GM18502 (cell line): ENCODE results near the gene IDH2.

Experiments
- ATAC-seq: cut with Tn5 transposase; IDR thresholded peaks from one replicate; pipeline ENCODE4 v1.9.1; 2021; ENCODE audit warnings: mild to moderate bottlenecking; ENCODE audit not compliant: unreplicated experiment, poor library complexity

The IDH2 gene

DNA sequence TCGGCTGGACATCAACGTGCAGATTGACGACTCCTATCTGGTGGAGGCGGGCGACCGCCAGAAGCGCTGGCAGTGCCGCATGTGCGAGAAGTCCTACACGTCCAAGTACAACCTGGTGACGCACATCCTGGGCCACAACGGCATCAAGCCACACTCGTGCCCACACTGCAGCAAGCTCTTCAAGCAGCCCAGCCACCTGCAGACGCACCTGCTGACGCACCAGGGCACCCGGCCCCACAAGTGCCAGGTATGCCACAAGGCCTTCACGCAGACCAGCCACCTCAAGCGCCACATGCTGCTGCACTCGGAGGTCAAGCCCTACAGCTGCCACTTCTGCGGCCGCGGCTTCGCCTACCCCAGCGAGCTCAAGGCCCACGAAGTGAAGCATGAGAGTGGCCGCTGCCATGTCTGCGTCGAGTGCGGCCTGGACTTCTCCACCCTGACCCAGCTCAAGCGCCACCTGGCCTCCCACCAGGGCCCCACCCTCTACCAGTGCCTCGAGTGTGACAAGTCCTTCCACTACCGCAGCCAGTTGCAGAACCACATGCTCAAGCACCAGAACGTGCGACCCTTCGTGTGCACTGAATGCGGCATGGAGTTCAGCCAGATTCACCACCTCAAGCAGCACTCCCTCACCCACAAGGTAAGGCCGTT is 34.2 kb downstream of the IDH2 start:
- no peak for ATAC-seq

DNA sequence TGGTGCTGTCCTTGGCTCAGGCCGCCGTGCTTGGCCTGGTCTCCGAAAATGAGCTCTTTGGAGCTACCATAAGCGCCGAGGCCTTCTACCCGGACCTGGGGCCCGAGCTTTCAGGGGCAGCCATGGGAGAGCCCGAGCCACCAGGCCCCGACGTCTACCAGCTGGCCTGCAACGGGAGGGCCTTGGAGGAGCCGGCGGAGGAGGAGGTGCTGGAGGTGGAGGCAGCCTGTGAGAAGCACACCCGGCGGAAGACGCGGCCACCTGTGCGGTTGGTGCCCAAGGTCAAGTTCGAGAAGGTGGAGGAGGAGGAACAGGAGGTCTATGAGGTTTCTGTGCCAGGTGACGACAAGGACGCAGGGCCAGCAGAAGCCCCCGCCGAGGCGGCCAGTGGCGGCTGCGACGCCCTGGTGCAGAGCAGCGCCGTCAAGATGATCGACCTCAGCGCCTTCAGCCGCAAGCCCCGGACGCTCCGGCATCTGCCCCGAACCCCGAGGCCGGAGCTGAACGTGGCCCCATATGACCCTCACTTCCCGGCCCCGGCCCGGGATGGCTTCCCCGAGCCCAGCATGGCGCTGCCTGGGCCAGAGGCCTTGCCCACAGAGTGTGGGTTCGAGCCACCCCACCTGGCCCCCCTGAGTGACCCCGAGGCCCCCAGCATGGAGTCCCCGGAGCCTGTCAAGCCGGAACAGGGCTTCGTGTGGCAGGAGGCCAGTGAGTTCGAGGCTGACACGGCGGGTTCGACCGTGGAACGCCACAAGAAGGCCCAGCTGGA is 34.9 kb downstream of the IDH2 start:
- no peak for ATAC-seq

DNA sequence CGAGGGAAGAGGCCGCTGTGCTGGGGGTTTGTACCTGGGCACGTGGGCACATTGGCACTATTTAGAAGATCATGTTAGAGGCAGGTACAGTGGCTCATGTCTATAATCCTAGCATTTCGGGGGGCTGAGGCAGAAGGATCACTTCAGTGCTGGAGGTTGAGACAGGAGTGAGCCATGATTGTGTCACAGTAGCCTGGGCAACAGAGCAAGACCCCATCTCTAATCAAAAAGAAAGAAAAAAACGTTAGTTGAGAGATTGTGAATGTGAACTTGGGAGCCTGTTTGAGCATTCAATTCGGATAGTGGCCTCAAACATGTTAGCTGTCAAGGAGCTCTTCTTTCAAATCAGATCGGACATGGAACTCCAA is 36.6 kb downstream of the IDH2 start:
- ATAC-seq: no peak

DNA sequence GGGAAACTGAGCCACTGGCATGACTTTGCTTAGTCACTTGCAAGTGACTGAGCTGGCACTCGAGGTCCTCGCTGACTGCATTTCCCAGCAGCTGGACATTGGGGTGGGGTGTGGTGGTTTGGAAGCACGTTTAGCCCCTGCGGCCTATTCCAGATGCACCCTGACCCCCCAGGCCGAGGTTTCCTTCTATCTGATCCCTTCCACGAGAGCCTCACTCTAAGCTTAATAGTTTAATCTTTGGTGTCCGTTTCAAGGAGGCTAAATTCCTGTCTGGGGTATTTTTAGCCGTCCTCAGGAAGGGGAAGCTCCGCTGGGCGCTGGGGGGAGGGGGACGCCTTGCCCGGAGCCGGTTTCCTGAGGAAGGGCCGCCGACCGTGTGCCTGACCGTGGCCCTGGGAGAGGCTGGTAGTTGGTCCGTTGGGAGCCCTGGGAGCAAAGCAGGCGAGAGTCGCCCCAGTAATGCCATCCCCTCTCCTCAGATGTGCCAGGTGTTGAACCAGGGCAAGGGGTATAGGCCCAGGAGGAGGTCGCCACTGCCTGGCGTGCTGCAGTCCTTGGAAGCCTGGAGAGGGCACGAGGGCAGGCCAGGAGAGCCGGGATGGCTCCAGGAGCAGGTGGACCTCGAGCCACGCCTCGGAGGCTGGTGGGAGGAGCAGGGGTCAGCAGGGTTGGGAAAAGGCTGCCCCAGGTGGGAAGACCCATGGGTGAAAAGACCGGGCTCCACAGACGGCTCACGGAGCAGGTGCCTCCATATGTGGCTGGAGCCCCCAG is 37.2 kb downstream of the IDH2 start:
- ATAC-seq: no peak

DNA sequence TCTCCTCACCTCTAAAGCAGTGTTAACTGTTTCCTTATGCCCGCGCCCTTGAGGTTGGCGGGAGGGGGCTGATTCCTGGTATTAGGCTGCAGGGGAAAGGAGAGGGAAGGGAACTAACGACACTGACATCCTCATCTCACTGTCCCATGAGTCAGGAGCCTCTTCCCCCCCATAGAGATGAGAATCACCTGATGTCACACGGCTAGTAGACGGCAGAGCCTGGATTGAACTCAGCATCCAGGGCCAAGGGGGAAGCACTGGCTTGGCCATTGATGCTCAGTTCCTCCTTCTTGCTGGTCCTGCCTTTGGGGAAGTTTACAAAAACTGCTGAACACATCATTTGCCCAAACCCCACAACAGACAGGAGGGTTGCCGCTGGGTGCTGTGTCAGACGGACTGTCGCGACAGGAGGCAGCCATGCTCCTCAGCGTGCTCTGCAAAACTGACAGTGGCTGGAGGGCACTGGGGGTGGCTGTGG is 38.5 kb downstream of the IDH2 start:
- no peak for ATAC-seq

DNA sequence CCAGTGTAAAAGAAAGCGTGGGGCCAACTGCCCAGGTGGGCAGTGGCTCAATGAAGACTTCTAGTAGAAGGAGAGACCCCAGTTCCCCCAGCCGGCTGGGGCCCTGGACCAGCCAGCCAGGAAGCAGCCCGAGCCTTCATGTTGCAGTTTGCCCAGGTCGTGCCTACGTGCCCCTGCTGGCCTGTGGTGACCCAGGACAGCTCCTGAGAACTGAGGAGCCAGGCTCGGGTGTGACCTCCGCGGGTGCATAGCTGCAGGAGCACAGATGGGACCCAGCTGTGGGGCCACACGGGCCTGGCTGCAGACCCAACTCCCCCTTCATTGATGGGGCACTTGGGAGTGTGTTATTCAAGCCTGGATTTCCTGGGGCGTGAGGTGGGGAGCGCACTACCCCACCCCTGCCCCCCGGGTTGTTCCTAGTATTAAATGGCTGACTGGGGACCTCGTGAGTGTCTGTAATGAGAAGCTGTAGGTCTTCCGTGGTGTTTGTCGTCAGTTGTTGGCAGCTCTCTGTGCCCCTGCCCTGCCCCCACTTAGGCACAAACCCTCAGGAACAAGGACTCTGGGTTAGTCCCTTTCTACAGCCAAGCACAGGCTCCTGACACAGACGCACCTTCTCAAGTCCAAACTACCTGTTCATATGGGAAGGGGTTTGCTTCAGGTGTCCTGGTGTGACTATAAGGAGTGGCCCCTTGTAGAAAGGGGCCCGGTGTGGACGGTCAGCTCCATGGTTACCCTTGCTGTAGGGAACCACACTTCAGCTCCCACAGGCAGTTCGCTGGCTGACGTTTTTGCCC is 39.1 kb downstream of the IDH2 start:
- no peak for ATAC-seq

DNA sequence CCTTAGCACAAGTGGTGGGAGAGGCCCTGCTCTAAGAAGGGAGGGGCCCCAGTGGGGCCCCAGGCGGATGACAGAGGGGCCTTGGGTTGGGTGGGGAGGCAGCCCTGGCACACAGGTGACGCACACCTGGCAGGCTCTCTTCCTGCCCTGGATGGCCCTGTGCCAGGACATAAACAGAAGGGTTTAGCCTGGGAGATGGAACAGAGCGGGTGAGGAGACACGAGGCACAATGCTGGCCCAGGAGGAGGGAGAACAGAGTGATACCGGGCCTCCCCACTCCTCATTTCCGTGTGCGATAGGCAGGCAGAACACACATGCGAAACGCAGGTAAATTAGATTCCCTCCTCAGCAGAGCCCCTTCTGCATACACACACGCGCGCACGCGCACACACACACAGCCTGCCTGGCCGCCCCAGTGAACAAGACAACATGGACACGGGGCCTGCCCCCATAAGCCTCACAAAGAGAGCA is 39.8 kb downstream of the IDH2 start:
- no peak for ATAC-seq

DNA sequence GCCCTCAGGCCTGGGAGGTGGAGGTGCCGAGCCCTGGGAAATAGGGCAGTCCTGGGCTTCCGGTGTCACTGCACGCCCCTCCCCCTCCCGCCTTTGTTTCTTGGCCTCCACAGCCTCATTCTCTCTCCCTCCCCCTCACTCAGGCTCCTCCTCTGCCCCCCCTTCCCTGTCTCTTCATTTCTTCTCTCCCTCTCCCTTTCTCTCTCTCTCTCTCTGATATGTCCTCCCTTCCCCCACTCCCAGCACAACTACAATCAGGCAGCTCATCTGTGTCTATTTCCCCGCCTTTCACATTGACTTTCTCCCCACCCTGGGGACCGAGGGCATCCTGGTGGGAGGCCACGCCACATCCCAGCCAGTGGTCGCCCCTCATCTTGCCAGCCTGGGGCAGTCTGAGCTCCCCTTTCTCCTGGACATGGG is 40.2 kb downstream of the IDH2 start:
- ATAC-seq: no peak

DNA sequence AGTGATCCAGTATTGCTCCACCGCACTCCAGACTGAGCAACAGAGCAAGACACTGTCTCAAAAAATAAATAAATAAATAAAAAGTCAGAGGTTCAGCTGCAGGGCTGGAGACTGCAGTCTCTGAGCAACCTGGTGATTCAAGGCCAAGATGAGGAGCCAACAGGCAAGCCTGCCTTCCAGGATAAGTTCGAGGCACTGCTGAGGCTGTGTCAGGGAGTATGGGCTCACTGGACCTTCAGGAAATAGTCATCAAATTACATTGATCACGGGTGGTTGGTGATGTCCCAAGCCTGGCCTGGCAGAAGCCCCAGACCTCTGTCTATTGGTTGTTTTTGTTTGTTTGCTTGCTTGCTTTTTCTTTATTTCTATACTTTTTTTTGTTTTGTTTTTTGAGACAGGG is 41.5 kb downstream of the IDH2 start:
- ATAC-seq: no peak

DNA sequence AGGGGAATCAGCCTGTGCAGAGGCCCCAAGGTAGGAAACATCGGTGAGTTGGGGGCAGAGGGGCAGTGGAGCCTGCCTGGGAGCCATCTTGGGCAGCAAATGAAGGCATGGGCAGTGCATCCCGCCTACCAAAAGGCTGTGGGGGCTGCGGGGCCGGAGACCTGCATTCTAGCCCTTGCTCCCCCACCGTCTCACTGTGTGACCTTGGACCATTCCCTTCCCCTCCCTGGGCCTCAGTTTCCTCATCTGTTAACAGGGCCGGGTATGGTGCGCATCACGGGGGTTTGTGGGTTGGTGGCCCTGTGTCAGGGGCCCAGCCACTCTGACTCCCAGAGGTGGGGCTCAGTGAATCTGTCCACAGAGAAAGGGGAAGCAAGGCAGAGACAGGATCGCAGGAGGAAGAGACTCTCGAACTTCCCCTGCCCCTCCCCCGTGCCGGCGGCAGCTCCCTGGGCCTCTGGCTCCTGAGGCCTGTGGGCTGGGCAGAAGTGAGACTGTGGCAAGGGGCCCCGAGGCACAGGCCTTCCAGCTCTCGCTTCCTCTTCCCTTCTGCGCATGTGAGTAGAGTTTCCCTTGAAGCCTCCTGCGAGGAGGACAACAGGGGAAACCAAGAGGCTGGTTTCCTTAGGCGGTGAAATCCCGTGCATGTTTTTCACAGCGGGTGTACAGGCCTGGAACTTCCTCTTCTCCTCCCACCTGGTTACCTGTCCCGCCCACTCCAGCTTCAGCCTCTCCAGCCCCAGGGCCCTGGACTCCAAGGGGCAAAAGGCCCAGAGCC is 42.9 kb downstream of the IDH2 start:
- peak; percentile 84 for ATAC-seq

DNA sequence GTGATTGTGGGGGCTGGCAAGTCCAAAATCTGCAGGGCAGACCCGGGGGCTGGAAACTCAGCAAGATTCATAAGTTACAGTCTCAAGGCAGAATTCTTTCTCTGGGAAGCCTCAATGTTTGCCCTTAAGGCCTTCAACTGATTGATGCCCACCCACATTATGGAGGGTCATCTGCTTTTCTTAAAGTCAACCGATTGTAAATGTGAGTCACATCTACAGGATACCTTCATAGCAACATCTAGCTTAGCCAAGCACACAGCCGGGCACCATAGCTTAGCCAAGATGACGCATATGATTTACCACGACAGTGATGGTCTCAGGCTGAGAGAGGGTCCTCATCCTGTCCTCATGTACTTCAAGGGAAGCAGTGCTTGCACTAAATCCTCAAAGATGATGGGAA is 43.5 kb downstream of the IDH2 start:
- no peak for ATAC-seq

DNA sequence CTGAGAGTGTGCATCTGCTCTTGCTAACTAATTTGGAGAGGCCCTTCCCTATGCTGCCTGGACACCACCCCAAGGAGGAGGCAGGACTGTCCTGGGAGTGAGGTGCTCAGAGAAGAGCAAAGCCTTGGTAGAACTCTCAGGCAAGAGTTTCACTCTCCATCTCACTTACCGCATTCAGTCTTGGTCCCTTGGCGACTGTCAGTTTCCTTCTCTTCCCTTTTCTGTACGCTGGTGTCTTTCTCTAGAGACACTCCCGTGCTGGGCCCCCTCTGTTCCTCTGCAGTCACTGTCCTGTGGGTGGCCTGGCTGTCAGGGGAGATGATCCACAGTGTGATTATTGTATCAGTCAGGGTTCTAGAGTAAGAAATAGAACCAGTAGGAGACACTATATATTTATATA is 44.0 kb downstream of the IDH2 start:
- ATAC-seq: peak; percentile 43

DNA sequence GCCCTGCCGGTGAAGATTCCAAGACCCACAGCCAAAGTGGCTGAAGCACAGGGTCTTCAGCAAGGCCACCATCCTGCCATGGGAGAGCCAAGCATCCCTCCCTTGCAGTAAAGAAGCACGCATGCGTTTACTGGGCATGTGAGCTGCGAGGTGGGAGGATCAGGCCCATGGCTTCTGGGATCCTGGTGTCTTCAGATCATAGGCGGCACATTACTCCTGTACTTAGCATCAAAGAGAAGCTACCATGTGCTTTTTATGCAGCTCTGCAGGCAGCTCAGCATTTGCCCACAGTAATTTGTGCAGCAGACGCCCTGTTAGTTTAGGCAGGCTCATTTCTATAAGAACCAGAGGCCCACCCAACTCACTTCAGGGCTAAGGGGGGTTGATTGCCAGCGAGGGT is 45.7 kb downstream of the IDH2 start:
- ATAC-seq: no peak

DNA sequence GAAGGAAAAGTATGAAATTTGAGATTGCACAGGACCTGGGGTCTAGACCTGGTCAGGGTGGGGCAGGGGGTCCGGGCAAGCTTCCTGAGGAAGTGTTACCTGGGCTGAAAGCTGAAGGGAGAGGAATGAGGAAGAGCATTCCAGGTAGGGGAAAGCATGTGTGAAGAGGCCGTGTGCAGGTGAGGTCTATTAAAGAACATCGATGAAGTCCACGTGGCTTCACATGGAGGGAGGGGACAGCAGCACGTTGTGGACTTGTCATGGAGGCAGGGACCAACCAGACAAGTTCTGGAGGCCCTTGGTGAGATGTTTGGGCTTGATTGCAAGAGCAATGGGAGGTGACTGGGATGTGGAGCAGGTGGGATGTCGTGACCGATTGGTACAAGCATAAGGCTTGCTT is 47.1 kb downstream of the IDH2 start:
- ATAC-seq: no peak

DNA sequence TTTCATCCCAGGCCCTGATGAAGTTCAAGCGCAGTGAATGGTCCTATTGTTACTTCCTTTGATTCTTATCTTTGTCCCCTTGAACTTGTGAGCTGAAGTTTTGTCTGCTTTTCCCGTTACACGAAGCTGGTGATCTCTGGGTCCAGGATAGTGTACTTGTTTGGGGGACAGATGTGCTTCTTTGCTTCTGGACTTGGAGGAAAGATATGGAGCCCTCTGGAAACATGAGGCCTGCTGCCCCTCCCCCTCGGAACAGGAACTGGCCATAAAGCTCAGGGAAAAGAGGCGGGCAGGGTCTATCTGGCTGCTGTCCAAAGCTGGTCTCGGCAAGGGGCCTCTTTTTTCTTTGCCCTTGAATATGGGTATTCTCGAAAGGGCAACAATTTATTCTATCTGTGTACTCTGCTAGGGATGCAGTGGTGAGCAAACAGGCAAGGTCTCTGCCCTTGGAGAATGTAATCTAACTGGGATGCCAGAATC is 47.6 kb downstream of the IDH2 start:
- ATAC-seq: no peak

DNA sequence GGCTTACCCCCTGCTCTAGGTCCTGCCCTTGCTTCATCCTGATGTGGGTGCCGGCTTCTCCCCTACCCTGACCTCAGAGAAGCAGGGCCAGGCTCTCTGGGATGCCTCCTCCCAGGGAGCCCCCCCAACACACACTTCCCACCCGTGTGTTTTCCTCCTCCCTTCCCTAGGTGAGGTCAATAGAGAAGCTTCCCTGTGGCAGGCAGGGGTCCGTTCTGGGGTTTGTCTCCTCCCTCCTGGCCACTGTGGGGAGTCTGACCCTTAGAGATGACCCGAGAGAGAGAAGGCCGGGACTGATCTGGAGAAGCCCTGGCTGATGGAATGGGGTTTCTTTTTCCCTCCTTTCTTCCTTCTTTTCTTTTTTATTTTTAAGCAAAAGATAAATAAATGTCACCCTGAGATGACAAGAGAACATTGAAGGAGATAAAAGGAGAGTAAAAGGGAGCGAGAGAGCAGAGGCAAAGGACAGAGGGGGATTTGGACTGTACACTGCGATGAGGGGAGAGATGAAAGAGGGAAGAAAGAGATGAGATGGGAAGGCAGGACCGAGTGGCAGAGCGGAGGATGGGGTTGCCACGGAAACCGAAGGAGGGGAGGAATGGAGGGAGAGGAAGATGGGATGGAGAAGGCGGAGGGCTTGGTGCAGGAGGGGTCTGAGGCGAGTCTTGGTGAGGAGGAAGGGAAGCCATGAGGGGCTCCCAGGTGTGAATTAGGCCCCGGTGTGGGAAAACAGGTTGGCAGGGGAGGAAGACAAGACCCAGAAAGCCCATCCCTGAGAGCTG is 48.4 kb downstream of the IDH2 start:
- ATAC-seq: no peak

DNA sequence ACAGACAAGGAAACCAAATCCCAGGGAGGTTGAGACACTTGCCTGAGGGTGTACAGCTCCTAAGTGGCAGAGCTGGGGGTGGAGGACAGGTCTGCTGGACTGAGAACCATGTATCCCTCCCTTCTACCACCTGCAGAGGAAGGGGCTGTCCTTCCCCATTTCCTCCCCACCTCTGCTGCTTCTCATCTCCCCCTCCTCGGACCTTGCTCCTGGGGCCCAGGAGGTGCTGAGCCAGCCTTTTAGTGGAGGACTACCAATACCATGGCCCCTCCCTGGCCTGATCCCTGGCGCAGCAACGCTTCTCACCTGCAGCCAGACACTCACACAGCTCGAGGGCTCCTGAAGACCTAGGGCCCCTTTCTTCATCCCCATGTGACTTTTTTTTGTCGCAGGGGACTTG is 50.4 kb downstream of the IDH2 start:
- ATAC-seq: no peak

DNA sequence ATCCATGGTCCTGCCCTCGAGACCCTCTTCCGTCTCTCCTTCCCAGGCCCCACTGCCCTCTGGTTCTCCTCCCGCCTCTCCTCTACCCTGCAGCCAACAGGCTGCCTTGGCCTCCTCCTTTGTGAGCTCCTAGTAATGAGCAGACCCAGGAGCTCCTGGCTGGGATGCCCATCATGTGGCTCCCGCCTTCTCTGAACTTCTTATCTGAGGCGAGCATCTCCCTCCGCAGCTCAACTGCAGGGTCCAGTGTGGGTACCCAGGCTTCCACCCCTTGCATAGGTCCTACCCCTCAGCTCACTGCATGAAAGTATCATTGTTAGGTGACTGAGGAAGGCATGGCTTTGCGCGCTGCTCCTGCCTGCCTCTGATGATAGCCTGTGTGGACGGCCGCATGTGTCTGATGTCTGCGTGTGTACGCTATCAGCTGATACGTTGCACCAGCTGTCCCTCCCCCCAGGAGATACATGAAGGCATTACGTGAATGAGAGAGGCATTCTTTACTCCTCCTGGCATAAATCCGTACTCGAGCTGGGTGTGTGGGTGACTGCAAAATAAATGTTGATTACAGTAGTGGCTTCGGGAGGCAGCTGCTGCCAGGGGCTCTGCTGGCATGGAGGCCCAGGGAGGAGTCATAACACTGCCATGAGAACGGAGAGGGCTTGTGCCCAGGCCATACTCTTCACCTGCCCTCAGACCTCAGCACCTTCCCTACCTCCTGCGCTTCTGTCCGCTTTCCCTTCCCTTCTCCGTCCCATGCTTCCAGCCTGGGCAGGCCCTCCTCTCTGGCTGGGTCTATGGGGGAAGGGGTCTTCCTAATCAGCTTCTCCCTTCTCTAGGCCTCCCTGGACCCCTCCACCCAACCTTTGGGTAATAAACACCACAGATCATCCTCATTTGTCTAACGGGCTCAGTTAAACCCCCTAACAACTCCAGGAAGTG is 52.3 kb downstream of the IDH2 start:
- no peak for ATAC-seq
